Right atrium auricular region (tissue), 2 donors: ENCODE results near the gene RYR3. TPM values are rescaled to one million over a fixed set of nuclear protein-coding genes. Genes with fewer than 3 reads are reported as not detected.

Experiments
- DNase-seq: peaks from one replicate; pipeline ENCODE4 v3.0.0-alpha.2; 2019; ENCODE audit warnings: low spot score
- H3K27ac ChIP-seq, 2 donors: fragments of 200-600 bp; sonication (generic); 1 replicate in 1 of 2; 2 replicates in 1 of 2; pipeline ENCODE4 v1.5.1; 2016 to 2019
- H3K27me3 ChIP-seq, 2 donors: fragments of 200-600 bp; sonication (generic); one replicate each; pipeline versions ENCODE4 v1.5.1 to v1.6.0; 2017 to 2019
- H3K36me3 ChIP-seq: fragments of 200-600 bp; sonication (generic); one replicate; pipeline ENCODE4 v1.5.1; 2016
- H3K4me1 ChIP-seq, 2 donors: fragments of 200-600 bp; sonication (generic); one replicate each; pipeline versions ENCODE4 v1.5.1 to v1.6.0; 2017 to 2019
- H3K4me3 ChIP-seq, 2 donors: fragments of 200-600 bp; sonication (generic); 1 replicate in 1 of 2; 2 replicates in 1 of 2; pipeline ENCODE4 v1.5.1; 2017 to 2019; ENCODE audit warnings: mild to moderate bottlenecking in 1 of 2, moderate library complexity in 1 of 2
- H3K9me3 ChIP-seq, 2 donors: fragments of 200-600 bp; sonication (generic); one replicate each; pipeline ENCODE4 v1.5.1; 2019
- total RNA-seq, 2 donors: library from RNA; depleted of rRNA; stranded (reverse); fragments of >200 nt; gene quantifications; one replicate each; pipeline ENCODE4 v1.1.0, GENCODE V29; 2016
- TF ChIP-seq, protein P1 (sequence below), 2 donors: fragments of 200-600 bp; sonication (generic); IDR thresholded peaks; one replicate each; pipeline ENCODE4 v1.5.1; 2019; ENCODE audit warnings: antibody characterized with exemption in 2 of 2

Gene RYR3
- total RNA-seq, 2 donors from 2014 or later = 0.08 to 0.11 TPM

- Histone ChIP-seq H3K36me3 (no peaks in the 10 kb centered on the region), H3K27me3 (no peaks in the 10 kb centered on the region), H3K9me3 (no peaks in the 10 kb centered on the region), H3K27ac (no peak overlapping the region), H3K4me1 (no peaks in the 10 kb centered on the region), H3K4me3 (no peak overlapping the region)
- TF ChIP-seq, protein P1, sequence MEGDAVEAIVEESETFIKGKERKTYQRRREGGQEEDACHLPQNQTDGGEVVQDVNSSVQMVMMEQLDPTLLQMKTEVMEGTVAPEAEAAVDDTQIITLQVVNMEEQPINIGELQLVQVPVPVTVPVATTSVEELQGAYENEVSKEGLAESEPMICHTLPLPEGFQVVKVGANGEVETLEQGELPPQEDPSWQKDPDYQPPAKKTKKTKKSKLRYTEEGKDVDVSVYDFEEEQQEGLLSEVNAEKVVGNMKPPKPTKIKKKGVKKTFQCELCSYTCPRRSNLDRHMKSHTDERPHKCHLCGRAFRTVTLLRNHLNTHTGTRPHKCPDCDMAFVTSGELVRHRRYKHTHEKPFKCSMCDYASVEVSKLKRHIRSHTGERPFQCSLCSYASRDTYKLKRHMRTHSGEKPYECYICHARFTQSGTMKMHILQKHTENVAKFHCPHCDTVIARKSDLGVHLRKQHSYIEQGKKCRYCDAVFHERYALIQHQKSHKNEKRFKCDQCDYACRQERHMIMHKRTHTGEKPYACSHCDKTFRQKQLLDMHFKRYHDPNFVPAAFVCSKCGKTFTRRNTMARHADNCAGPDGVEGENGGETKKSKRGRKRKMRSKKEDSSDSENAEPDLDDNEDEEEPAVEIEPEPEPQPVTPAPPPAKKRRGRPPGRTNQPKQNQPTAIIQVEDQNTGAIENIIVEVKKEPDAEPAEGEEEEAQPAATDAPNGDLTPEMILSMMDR (IDR thresholded peaks at IDR 0.05) = no peak
- no peak for DNase-seq
These were observed 144.2 kb downstream of the RYR3 start for GRCh38 chr15:33454996-33455395.

DNA sequence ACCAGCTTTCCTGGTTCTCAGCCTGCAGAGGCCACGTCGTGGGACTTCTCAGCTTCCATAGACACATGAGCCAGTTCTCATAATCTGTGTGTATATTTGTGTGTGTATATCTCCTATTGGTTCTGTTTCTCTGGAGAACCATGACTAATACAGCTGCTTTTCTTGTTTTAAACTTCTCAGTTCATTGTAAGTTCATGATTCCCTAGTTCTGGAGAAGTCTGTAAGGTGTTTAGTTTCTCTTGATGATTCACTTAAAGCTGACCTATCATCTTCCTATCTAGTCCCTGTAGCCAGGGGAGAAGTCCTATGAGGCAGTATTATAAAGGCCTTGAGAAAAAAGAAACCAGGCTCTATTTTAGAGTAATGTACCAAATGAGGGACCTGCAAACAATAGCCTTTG lies 147.7 kb downstream of the RYR3 start:
- Histone ChIP-seq H3K9me3 (no peaks in the 10 kb centered on the region), H3K27me3 (no peaks in the 10 kb centered on the region), H3K4me1 (no peaks in the 10 kb centered on the region), H3K27ac (no peak overlapping the region), H3K36me3 (no peaks in the 10 kb centered on the region), H3K4me3 (no peak overlapping the region)
- TF ChIP-seq, protein P1 (IDR thresholded peaks at IDR 0.05) = no peak
- DNase-seq = no peak

GRCh38 chr15:33460166-33460805 lies 149.5 kb downstream of the RYR3 start:
- Histone ChIP-seq H3K27ac (no peak overlapping the region), H3K9me3 (no peaks in the 10 kb centered on the region), H3K27me3 (no peaks in the 10 kb centered on the region), H3K4me3 (no peak overlapping the region), H3K36me3 (no peaks in the 10 kb centered on the region), H3K4me1 (no peaks in the 10 kb centered on the region)
- no peak for DNase-seq
- TF ChIP-seq, protein P1 (IDR thresholded peaks at IDR 0.05) = no peak

DNA sequence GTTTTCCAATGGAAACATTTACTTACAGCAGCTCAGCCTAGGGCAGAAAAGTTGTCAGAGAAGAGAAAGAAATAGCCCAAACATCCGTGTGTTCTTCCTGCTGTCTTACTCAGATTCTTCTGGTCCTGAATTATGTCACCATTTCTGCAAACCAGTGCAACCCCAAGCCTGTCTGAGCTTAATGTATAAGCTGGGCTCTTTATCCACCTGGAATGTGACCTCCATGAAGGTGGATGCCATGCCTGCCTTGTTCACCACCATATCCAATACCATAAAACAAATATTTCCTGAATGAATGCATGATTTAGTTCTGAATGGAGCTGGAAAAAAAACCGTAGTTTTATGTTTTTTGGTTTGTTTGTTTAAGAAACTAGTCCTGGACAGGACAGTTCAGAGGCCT lies 150.9 kb downstream of the RYR3 start:
- Histone ChIP-seq H3K9me3 (no peaks in the 10 kb centered on the region), H3K27ac (no peak overlapping the region), H3K36me3 (no peaks in the 10 kb centered on the region), H3K4me1 (no peaks in the 10 kb centered on the region), H3K27me3 (no peaks in the 10 kb centered on the region), H3K4me3 (no peak overlapping the region)
- DNase-seq = no peak
- TF ChIP-seq, protein P1 (IDR thresholded peaks at IDR 0.05) = no peak

DNA sequence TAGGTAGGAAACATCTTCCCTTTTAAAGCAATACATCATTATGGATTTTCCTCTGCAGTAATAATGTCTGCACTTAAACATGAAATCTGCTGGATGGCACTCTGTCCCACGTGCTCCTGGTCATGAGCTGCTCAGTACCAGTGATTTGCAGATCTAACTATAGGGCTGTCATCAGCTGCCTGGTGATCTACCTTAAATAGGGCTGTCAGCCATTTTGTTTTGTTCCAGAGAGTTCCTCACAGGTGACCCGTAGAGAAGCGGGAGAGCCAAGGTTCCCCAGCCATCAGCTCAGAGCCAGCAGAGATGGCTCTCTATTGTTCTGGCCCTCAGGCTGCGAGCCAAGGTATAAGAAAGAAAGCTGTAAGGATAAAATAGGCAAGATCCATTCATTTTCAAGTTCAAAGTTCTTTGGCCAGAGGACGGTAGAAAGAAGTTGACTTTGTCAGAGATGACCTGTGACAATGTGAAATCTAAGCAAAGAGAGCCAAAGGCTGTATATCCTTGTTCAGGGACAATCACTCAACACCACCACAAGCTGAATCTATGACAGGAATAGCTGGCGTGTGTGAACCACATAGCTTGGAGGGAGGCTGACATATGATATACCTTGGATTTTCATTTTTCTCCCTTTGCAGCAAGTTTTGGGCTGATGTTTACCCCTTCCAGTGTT lies 156.5 kb downstream of the RYR3 start:
- TF ChIP-seq, protein P1 (IDR thresholded peaks at IDR 0.05) = no peak
- Histone ChIP-seq H3K27me3 (no peaks in the 10 kb centered on the region), H3K9me3 (no peaks in the 10 kb centered on the region), H3K4me3 (no peak overlapping the region), H3K27ac (no peak overlapping the region), H3K4me1 (no peaks in the 10 kb centered on the region), H3K36me3 (no peaks in the 10 kb centered on the region)
- DNase-seq = no peak

DNA sequence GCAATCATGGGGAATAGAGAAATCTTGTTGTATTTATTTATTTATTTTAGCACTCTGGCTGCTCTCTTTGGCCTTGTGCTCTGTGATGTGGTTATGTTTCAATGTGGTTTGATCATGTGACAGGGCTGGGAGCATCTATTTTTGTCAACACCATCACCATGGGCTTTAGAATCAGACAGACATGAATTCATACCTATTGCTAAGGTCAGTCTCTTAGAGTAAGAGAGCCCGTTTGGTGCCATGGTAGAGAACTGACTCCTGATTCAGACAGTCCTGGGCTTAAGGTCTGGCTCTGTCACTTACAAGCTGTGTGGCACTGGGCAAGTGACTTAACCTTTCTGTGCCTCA lies 157.0 kb downstream of the RYR3 start:
- TF ChIP-seq, protein P1 (IDR thresholded peaks at IDR 0.05) = no peak
- no peak for DNase-seq
- Histone ChIP-seq H3K27me3 (no peaks in the 10 kb centered on the region), H3K4me1 (no peaks in the 10 kb centered on the region), H3K27ac (no peak overlapping the region), H3K4me3 (no peak overlapping the region), H3K9me3 (no peaks in the 10 kb centered on the region), H3K36me3 (no peaks in the 10 kb centered on the region)
